A673 (cell line): ENCODE results near the gene FAXC. TPM values are rescaled to one million over a fixed set of nuclear protein-coding genes. Genes with fewer than 3 reads are reported as not detected.
"Not testable (repeated sequence)": the region's sequence is repeated elsewhere in the genome, so short reads cannot be mapped to it uniquely, and the experiment has no call there.

Source experiments
- BruUV-seq: library from RNA; stranded (reverse); fragments of 400-500 nt; replicated peaks from 2 replicates; lab custom pipeline; 2021; lab: Mats Ljungman, UMichigan
- CTCF ChIA-PET: fragments of 300-600 bp; sonication (Branson Sonifier 250); formaldehyde crosslinking; loops from one replicate; lab custom pipeline; 2022; ENCODE audit warnings: antibody characterized with exemption; lab: Charles Lee
- POLR2A ChIA-PET: fragments of 300-600 bp; sonication (Branson Sonifier 250); formaldehyde crosslinking; loops from one replicate; lab custom pipeline; 2022; ENCODE audit warnings: antibody characterized with exemption; ENCODE audit not compliant: low non-redundant PET; lab: Charles Lee
- DNase-seq: peaks from one replicate; pipeline ENCODE4 v3.0.0-alpha.2; 2015; ENCODE audit warnings: low spot score
- H3K27ac ChIP-seq: fragments of 200-600 bp; sonication (generic); 2 replicates; pipeline ENCODE4 v1.5.1; 2016; ENCODE audit warnings: mixed run types, low read depth, mild to moderate bottlenecking, mixed read lengths, antibody characterized with exemption, low read length; ENCODE audit not compliant: poor library complexity, severe bottlenecking
- H3K27me3 ChIP-seq: fragments of 200-600 bp; sonication (generic); replicated peaks from 2 replicates; pipeline ENCODE4 v1.6.1; 2017; ENCODE audit warnings: mixed run types, low read depth, mild to moderate bottlenecking, mixed read lengths, antibody characterized with exemption, low read length; ENCODE audit not compliant: insufficient read depth, poor library complexity
- H3K36me3 ChIP-seq: fragments of 200-600 bp; sonication (generic); 2 replicates; pipeline ENCODE4 v1.6.1; 2016; ENCODE audit warnings: mixed run types, mild to moderate bottlenecking, mixed read lengths, antibody characterized with exemption, low read length; ENCODE audit not compliant: insufficient read depth, poor library complexity, severe bottlenecking
- H3K4me1 ChIP-seq: fragments of 200-600 bp; sonication (generic); 2 replicates; pipeline ENCODE4 v1.6.1; 2017; ENCODE audit warnings: mixed run types, mild to moderate bottlenecking, mixed read lengths, antibody characterized with exemption, low read length; ENCODE audit not compliant: insufficient read depth, poor library complexity, severe bottlenecking
- H3K4me3 ChIP-seq: fragments of 200-600 bp; sonication (generic); 2 replicates; pipeline ENCODE4 v1.5.1; 2016; ENCODE audit warnings: low read depth, mixed run types, mild to moderate bottlenecking, mixed read lengths, low read length; ENCODE audit not compliant: poor library complexity, severe bottlenecking
- H3K9me3 ChIP-seq: fragments of 200-600 bp; sonication (generic); 2 replicates; pipeline ENCODE4 v1.6.1; 2016; ENCODE audit warnings: mixed run types, low read depth, mild to moderate bottlenecking, mixed read lengths, antibody characterized with exemption, low read length; ENCODE audit not compliant: poor library complexity, severe bottlenecking
- CTCF ChIP-seq: fragments of 300-800, 200-600 bp; sonication (generic); conservative IDR thresholded peaks from 2 replicates; pipeline ENCODE4 v1.5.1; 2017; ENCODE audit warnings: low read depth, mild to moderate bottlenecking, antibody characterized with exemption, low read length, moderate library complexity, mixed read lengths
- EZH2 ChIP-seq: fragments of 200-600 bp; sonication (generic); IDR thresholded peaks from 2 replicates; pipeline ENCODE4 v1.6.1; 2017; ENCODE audit warnings: borderline replicate concordance, low read depth, mild to moderate bottlenecking, mixed read lengths, antibody characterized with exemption, low read length; ENCODE audit not compliant: poor library complexity, severe bottlenecking
- intact Hi-C: fragments of 100-400 bp; cut with micrococcal nuclease; formaldehyde crosslinking; loops from one replicate; pipeline ENCODE4 v1.10.0; 2022; ENCODE audit not compliant: unreplicated experiment
- total RNA-seq: library from RNA; stranded (reverse); gene quantifications from 2 replicates; pipeline ENCODE4 v1.2.3, GENCODE V29; 2021

The FAXC gene
- total RNA-seq, 1 experiment from 2014 or later = 6.2 TPM

GRCh38 chr6:99345164-99345563 lies 4.3 kb downstream of the FAXC start:
- H3K36me3 ChIP-seq = no peaks in the 10 kb centered on the region
- H3K9me3 ChIP-seq = no peaks in the 10 kb centered on the region
- BruUV-seq = no TSS peak
- no peaks in the 10 kb centered on the region for H3K27me3 ChIP-seq
- H3K4me1 ChIP-seq = no peaks in the 10 kb centered on the region
- ChIA-PET POLR2A (no interaction called here), CTCF (interaction anchor here (1.0 kb wide), 1 partner anchor 10 kb away, joined by 6 read pairs; no protein-coding TSS in a partner anchor)
- H3K4me3 ChIP-seq = no peak overlapping the region
- intact Hi-C loops = no loop called here
- no peak for DNase-seq
- H3K27ac ChIP-seq = no peak overlapping the region
- TF ChIP-seq EZH2 (no peak), CTCF (no peak)

- ChIA-PET POLR2A (no interaction called here), CTCF (interaction anchor here (1.0 kb wide), 1 partner anchor 10 kb away, joined by 6 read pairs; no protein-coding TSS in a partner anchor)
- no peaks in the 10 kb centered on the region for H3K4me1 ChIP-seq
- TF ChIP-seq EZH2 = no peak
- peak; percentile 33 for DNase-seq
- intact Hi-C loops = no loop called here
- H3K9me3 ChIP-seq = no peaks in the 10 kb centered on the region
- no TSS peak for BruUV-seq
- no peaks in the 10 kb centered on the region for H3K36me3 ChIP-seq
- no peaks in the 10 kb centered on the region for H3K27me3 ChIP-seq
- no peak overlapping the region for H3K4me3 ChIP-seq
- H3K27ac ChIP-seq = no peak overlapping the region
These were observed 5.2 kb downstream of the FAXC start for GRCh38 chr6:99344289-99344688.

GRCh38 chr6:99341862-99342455 lies 7.5 kb downstream of the FAXC start:
- TF ChIP-seq CTCF = no peak
- no peak for TF ChIP-seq EZH2
- DNase-seq = no peak
- BruUV-seq = no TSS peak
- POLR2A ChIA-PET = no interaction called here
- intact Hi-C loops = no loop called here
- H3K27ac ChIP-seq = no peak overlapping the region
- H3K9me3 ChIP-seq = no peaks in the 10 kb centered on the region
- no peak overlapping the region for H3K4me3 ChIP-seq
- H3K4me1 ChIP-seq = no peaks in the 10 kb centered on the region
- H3K27me3 ChIP-seq = no peaks in the 10 kb centered on the region
- CTCF ChIA-PET = no interaction called here
- no peaks in the 10 kb centered on the region for H3K36me3 ChIP-seq

- Histone ChIP-seq H3K4me1 (no peaks in the 10 kb centered on the region), H3K36me3 (no peaks in the 10 kb centered on the region), H3K4me3 (no peak overlapping the region), H3K27ac (no peak overlapping the region), H3K27me3 (no peaks in the 10 kb centered on the region), H3K9me3 (no peaks in the 10 kb centered on the region)
- CTCF ChIA-PET = no interaction called here
- TF ChIP-seq EZH2 (no peak), CTCF (no peak)
- BruUV-seq = no TSS peak
- DNase-seq = no peak
- intact Hi-C loops = loop anchor here (10.0 kb wide), 1 partner anchor 87 kb away; the partner anchor contains the start of gene PNISR
- POLR2A ChIA-PET = no interaction called here
These were observed 11.3 kb downstream of the FAXC start for GRCh38 chr6:99338188-99338587.

- H3K36me3 ChIP-seq, H3K27ac ChIP-seq, CTCF ChIA-PET, H3K4me3 ChIP-seq, POLR2A ChIA-PET, H3K9me3 ChIP-seq, H3K27me3 ChIP-seq, BruUV-seq, DNase-seq, H3K4me1 ChIP-seq: not testable (repeated sequence)
- intact Hi-C loops = loop anchor here (10.0 kb wide), 1 partner anchor 90 kb away; the partner anchor contains the start of gene PNISR
These were observed 14.2 kb downstream of the FAXC start for GRCh38 chr6:99335298-99335697.
